Activated CD4-positive, alpha-beta T cell treated with anti-CD3 and anti-CD28 coated beads for 36 hours (primary cell): ENCODE data around the gene NFATC1. TPM values are rescaled to one million over a fixed set of nuclear protein-coding genes. Genes with fewer than 3 reads are reported as not detected.

ENCODE experiments used
- ATAC-seq: fragments of 200-7000 bp; cut with Tn5 transposase; one replicate; pipeline ENCODE4 v1.10.0; 2021; ENCODE audit warnings: mild to moderate bottlenecking, moderate library complexity
- CTCF ChIA-PET: fragments of 350-600 bp; sonication (Branson Sonifier 250); formaldehyde crosslinking; loops from one replicate; lab custom pipeline; 2021; ENCODE audit warnings: antibody characterized with exemption; lab: Charles Lee
- POLR2A ChIA-PET: fragments of 350-600 bp; sonication (Branson Sonifier 250); formaldehyde crosslinking; loops from one replicate; lab custom pipeline; 2021; ENCODE audit warnings: antibody characterized with exemption, inconsistent platforms; lab: Charles Lee
- DNase-seq: peaks from one replicate; pipeline ENCODE4 v3.0.0-alpha.2; 2020
- H3K27ac Mint-ChIP-seq: one replicate; pipeline ENCODE4 v1.8.0; 2021; ENCODE audit warnings: mixed read lengths
- H3K27me3 Mint-ChIP-seq: one replicate; pipeline ENCODE4 v1.8.0; 2021; ENCODE audit warnings: mixed read lengths
- H3K36me3 Mint-ChIP-seq: one replicate; pipeline ENCODE4 v1.8.0; 2021; ENCODE audit warnings: low read depth, mixed read lengths
- H3K4me1 Mint-ChIP-seq: one replicate; pipeline ENCODE4 v1.8.0; 2021; ENCODE audit warnings: mixed read lengths
- H3K4me3 Mint-ChIP-seq: one replicate; pipeline ENCODE4 v1.8.0; 2021; ENCODE audit warnings: mild to moderate bottlenecking, moderate library complexity, mixed read lengths
- H3K9me3 Mint-ChIP-seq: one replicate; pipeline ENCODE4 v1.8.0; 2021; ENCODE audit warnings: low read depth, mixed read lengths
- intact Hi-C, 2 experiments: fragments of 100-400 bp; cut with DNase I in 1 of 2; cut with micrococcal nuclease in 1 of 2; formaldehyde crosslinking; loops; one replicate each; pipeline versions ENCODE4 v1.14.2 to v1.15.1; 2022 to 2024; cut with DNase I, micrococcal nuclease
- total RNA-seq, 2 experiments: library from RNA; stranded (reverse); gene quantifications; one replicate each; pipeline ENCODE4 v1.2.3, GENCODE V29; 2021

The NFATC1 gene
- total RNA-seq, 2 experiments from 2014 or later, result 96.0 to 104 TPM

DNA sequence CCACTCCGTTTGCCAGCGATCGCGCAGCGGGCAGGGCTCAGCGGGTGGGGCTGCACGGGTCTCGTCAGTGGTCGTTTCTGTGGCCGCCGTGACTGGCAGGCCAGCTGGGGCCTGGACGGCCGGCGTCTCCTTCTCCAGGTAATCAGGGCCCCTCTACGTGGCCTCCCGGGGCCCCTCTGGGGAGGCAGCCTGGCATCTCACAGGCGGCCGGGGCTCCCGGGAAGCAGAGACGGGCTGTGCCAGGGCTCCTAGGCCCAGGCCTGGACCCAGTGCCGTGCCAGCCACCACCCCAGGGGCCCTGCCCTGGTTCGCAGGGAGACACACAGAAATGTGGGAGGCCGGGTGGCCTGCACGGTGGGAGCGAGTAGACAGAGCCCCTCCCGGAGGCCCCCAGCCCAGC lies 59.5 kb downstream of the NFATC1 start:
- intact Hi-C loops, result no loop called here
- H3K4me3 Mint-ChIP-seq, result no peak overlapping the region
- DNase-seq (no peak), ATAC-seq (no peak)
- H3K9me3 Mint-ChIP-seq, result no peaks in the 10 kb centered on the region
- no peak overlapping the region for H3K27ac Mint-ChIP-seq
- no peaks in the 10 kb centered on the region for H3K27me3 Mint-ChIP-seq
- ChIA-PET CTCF (interaction anchor here (0.6 to 1.6 kb wide), 2 partner anchors 32 to 74 kb away, joined by 3 to 6 read pairs; no protein-coding TSS in a partner anchor), POLR2A (no interaction called here)
- peaks cover 46% of the 10 kb centered on the region for H3K36me3 Mint-ChIP-seq
- no peaks in the 10 kb centered on the region for H3K4me1 Mint-ChIP-seq

DNA sequence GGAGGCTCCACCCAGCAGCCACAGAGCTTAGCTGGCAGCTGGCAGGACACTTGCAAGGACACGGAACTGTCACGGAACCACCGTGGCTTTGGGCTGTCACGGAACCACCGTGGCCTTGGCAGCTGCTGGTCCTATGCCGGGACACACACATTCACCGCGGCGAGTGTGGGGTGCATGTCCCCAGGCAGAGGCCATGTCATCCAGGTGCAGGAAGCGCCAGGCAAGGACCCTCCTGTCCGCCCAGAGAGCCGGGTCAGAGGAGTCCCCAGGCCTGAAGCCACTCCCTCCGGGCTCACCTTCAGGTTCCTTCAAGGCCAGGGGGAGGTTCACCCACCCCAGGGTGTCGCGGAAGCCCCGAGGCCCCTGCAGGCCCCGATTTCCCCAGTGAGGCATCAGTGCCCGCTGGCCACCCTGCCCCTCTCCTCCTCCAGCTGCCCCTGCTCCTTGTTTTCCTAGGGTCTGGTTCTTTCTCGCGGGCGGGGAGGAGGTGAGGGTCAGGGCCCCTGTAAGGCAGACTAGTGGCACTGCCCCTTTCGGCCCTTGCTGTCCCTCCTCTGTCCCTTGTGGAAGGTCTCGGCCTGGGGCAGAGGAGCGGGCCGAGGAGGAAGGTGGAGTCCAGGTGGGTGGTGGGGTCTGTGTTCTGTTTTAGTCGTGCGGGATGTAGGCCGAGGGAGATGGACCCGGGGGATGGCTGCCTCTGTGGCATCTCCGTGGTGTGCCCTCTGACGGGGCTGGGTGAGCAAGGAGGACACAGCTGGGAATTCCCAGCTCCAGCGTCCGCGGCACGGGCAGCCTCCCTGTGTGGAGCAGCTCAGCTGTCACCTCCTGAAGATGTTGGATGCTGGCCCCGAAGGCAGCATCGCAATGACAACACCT lies 60.6 kb downstream of the NFATC1 start:
- ATAC-seq, result no peak

DNA sequence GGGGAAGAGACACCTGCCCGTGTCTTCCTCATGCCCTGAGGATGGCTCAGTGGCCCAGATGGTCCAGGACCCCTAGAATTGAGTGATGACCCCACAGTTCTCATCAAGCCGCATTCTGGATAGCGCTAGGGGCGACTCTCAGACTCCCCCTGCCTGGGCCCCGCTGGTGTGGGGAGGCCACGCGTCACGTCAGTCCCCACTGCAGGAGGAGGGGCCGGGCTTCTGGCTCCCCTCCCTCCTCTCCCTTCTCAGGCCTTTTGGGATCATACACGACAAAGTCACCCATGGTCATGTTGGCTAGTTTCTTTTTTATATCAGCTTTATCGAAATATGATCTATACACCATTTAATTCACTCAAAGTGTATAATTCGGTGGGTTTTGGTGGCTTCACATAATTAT lies 61.5 kb downstream of the NFATC1 start:
- no peak overlapping the region for H3K27ac Mint-ChIP-seq
- ChIA-PET POLR2A (no interaction called here), CTCF (no interaction called here)
- intact Hi-C loops, result no loop called here
- DNase-seq, result no peak
- H3K36me3 Mint-ChIP-seq, result peaks cover 38% of the 10 kb centered on the region
- H3K4me3 Mint-ChIP-seq, result no peak overlapping the region
- no peak for ATAC-seq
- no peaks in the 10 kb centered on the region for H3K4me1 Mint-ChIP-seq
- H3K9me3 Mint-ChIP-seq, result no peaks in the 10 kb centered on the region
- no peaks in the 10 kb centered on the region for H3K27me3 Mint-ChIP-seq

More for the DNA sequence above, 60.6 kb downstream of the NFATC1 start:
- Mint-ChIP-seq H3K4me1 (no peaks in the 10 kb centered on the region), H3K36me3 (peaks cover 37% of the 10 kb centered on the region), H3K27ac (no peak overlapping the region), H3K9me3 (no peaks in the 10 kb centered on the region), H3K27me3 (no peaks in the 10 kb centered on the region), H3K4me3 (no peak overlapping the region)
- ChIA-PET CTCF (no interaction called here), POLR2A (no interaction called here)
- no peak for DNase-seq
- intact Hi-C loops, result no loop called here

DNA sequence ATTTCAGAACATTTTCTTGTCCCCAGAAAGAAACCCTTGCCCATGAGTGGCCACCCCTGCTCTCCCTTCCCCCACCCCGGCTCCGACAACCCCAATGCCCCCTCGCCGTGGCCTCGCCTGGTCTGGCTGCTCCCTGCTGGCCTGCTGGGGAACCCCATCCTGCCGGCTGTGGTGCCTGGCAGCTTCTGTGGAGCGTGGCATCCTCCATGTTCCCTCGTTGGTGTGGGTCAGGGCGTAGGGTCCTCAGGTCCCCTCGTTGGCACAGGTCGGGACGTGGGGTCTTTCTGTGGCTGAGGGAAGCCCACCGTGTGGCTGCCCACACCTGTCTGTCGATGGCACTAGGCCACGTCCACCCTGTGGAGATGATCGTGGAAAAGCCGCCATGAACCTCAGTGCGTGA lies 61.9 kb downstream of the NFATC1 start:
- H3K4me3 Mint-ChIP-seq, result no peak overlapping the region
- intact Hi-C loops, result no loop called here

DNA sequence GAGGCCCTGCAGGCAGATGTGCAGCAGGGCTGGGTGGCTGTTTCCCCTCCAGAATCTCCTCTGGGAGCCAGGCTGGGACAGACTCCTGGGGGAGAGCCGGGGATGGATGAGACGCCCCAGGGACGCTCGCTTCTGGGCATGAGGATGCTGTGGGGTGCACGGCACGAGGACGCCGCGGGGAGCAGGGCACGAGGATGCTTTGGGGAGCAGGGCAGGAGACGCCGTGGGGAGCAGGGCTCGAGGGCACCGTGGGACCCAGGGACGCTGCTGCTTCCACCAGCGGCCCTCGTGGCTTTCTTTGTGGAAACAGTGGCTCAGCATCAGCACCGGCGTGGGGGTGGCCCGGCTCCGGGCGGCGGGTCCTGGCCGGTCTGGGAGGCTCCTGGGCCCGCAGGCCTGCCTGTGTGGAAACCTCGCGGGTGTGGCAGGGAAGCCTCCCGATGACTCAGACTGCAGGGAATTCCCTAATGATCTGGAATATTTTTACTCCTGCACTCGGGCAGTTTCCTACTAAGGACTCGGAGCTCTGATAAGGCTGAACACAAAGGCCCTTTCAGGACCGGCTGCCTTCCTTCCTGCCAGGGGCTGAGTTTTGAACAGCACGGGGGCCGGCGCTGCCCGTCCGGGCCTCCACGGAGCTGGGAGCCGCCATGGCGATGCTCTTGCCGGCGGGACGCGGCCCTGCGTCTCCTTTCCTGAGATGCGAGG lies 62.6 kb downstream of the NFATC1 start:
- H3K9me3 Mint-ChIP-seq, result no peaks in the 10 kb centered on the region
- H3K36me3 Mint-ChIP-seq, result peaks cover 33% of the 10 kb centered on the region
- no peaks in the 10 kb centered on the region for H3K4me1 Mint-ChIP-seq
- H3K27ac Mint-ChIP-seq, result no peak overlapping the region
- DNase-seq (no peak), ATAC-seq (no peak)
- intact Hi-C loops, result no loop called here
- CTCF ChIA-PET, result no interaction called here
- no peak overlapping the region for H3K4me3 Mint-ChIP-seq
- POLR2A ChIA-PET, result no interaction called here
- no peaks in the 10 kb centered on the region for H3K27me3 Mint-ChIP-seq

More for the DNA sequence above, 61.9 kb downstream of the NFATC1 start:
- ATAC-seq, result no peak
- Mint-ChIP-seq H3K27me3 (no peaks in the 10 kb centered on the region), H3K9me3 (no peaks in the 10 kb centered on the region), H3K36me3 (peaks cover 36% of the 10 kb centered on the region), H3K4me1 (no peaks in the 10 kb centered on the region), H3K27ac (no peak overlapping the region)
- DNase-seq, result no peak
- CTCF ChIA-PET, result no interaction called here
- POLR2A ChIA-PET, result no interaction called here

DNA sequence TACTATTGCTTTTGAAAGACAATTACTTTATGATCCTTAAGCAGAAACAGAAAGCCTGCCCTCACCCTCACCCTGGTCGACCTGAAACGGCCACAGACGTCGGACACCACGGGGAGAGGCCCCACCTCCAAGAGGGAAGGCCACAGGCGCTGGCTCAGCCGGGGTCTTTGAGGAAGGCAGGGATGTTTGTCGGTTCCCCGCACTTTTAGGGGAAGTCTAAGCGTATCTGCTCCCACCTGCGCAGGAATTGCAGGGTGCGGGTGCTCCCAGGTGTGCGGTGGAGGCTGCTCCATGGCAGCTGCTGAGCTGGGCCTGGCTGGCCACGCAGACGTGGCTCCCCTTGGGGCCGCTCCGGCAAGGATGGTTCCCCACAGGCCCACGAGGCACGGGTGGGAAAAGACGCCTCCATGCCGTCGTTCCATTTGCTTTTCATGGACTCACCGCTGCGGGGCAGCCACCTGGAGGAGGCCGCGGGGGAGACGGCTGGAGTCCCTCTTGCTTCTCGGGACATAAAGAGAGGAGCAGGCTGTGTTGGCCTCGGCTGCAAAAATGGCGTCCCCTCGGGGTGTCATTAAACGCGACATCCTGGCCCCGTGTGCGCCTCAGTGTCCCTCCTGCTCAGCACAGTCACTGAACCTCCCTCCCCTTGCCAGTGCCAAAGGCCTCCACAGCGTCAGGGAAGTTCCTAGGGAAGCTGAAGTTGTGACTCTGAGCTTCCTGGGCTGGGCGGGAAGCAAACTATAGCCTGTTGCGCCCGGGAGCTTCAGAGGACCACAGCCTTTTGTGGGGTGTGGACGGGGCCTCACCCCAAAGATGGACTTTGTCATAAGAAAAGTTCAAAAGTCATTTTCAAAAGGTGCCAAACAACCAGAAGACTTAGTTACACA lies 63.4 kb downstream of the NFATC1 start:
- ChIA-PET CTCF (no interaction called here), POLR2A (no interaction called here)
- ATAC-seq, result no peak
- DNase-seq, result no peak
- H3K4me1 Mint-ChIP-seq, result no peaks in the 10 kb centered on the region
- H3K4me3 Mint-ChIP-seq, result no peak overlapping the region
- H3K27me3 Mint-ChIP-seq, result no peaks in the 10 kb centered on the region
- peak overlapping the region; percentile 26 for H3K27ac Mint-ChIP-seq
- H3K36me3 Mint-ChIP-seq, result peaks cover 27% of the 10 kb centered on the region
- no peaks in the 10 kb centered on the region for H3K9me3 Mint-ChIP-seq
- intact Hi-C loops, result no loop called here

DNA sequence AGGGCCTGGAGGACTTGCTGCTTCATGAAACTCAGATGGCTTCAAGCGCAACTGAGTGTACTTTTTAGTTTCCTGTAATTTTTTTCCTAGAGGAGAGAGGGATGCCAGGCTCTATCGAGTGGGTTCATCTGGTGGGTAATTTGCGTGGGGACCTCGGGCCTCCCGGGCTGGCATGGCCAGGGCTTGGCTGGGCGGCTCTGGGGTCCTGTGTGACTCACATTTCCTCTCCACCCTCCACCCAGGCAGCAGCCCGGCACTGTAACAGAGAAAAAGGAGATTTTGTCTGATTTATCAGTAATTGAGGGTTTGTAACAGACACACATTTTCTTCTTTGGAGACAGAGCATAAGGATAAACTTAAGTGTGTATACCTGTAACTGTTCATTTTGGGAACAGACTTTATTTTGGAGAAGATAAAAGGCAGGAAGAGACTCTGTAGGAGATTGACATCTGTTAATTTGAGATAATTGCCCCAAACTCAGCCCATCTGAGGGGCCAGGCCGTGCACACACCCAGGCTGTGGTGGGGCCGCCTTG lies 64.3 kb downstream of the NFATC1 start:
- Mint-ChIP-seq H3K4me1 (peaks cover 1% of the 10 kb centered on the region), H3K27me3 (no peaks in the 10 kb centered on the region), H3K27ac (peak overlapping the region; percentile 26), H3K9me3 (no peaks in the 10 kb centered on the region), H3K36me3 (peaks cover 26% of the 10 kb centered on the region), H3K4me3 (no peak overlapping the region)
- ChIA-PET POLR2A (no interaction called here), CTCF (no interaction called here)
- ATAC-seq (no peak), DNase-seq (no peak)
- intact Hi-C loops, result no loop called here

DNA sequence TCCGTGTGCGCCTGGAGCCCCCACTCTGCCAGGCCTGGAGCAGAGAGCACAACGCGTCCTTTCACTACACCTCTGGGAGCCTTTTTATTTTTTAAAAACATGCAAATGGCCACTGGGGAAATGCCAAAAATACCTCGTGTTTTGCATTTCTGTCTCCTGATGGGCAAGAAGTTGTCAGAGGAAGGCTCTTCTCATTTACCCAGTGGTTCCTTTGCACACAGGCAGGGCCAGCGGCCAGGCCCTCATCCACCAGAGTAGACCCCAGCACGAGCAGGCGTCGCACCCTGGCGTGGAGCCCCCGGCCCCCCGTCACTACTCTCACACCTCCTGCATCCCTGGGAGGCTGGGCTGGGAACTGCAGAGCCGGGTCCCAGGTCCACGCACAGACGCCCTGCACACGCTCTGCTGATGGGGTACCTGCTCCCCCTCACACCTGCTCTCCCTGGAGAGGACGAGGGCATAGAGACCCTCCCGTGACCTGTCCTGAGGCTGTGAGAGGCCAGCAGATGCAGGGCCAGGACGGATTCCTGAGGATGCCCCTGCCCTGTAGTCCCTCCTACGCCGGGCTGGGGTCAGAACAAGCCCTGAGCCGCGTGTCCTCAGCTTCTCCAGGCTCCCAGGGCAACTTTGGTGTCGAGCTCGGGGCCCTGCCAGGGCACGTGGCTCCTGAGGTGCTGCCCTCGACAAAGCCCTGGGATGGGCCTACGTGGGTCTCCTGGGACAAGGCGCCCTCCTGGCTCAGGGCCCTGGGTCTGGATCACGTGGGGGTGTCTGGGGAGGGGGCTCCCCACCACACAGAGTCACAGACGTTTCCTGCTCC lies 65.0 kb downstream of the NFATC1 start:
- DNase-seq, result no peak
- Mint-ChIP-seq H3K27me3 (no peaks in the 10 kb centered on the region), H3K4me1 (peaks cover 2% of the 10 kb centered on the region), H3K9me3 (no peaks in the 10 kb centered on the region), H3K36me3 (peaks cover 30% of the 10 kb centered on the region), H3K27ac (peak overlapping the region; percentile 26), H3K4me3 (no peak overlapping the region)
- POLR2A ChIA-PET, result no interaction called here
- intact Hi-C loops, result no loop called here
- CTCF ChIA-PET, result no interaction called here
- no peak for ATAC-seq

DNA sequence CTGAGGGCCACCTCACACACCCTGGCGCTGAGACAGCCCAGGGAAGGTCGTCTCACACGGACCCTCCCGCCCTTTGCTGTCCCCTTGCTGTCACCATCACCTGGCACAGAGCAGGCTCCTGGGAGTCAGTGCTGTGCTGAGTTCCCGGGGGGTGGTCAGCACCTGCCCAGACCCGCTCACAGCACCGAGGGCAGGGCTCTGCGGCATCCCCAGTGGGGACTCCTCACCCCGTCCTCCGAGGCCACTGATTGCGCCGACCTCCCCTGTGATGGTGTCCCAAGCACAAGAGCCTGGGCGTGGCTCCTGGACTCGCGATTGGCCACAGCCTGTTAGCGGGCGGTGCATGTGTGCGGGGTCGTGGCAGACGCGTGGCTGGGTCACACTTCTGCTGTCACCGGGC lies 65.9 kb downstream of the NFATC1 start:
- CTCF ChIA-PET, result no interaction called here
- ATAC-seq (no peak), DNase-seq (no peak)
- intact Hi-C loops, result no loop called here
- peaks cover 2% of the 10 kb centered on the region for H3K4me1 Mint-ChIP-seq
- no peak overlapping the region for H3K27ac Mint-ChIP-seq
- POLR2A ChIA-PET, result no interaction called here
- no peaks in the 10 kb centered on the region for H3K27me3 Mint-ChIP-seq
- no peaks in the 10 kb centered on the region for H3K9me3 Mint-ChIP-seq
- H3K36me3 Mint-ChIP-seq, result peaks cover 36% of the 10 kb centered on the region
- no peak overlapping the region for H3K4me3 Mint-ChIP-seq

DNA sequence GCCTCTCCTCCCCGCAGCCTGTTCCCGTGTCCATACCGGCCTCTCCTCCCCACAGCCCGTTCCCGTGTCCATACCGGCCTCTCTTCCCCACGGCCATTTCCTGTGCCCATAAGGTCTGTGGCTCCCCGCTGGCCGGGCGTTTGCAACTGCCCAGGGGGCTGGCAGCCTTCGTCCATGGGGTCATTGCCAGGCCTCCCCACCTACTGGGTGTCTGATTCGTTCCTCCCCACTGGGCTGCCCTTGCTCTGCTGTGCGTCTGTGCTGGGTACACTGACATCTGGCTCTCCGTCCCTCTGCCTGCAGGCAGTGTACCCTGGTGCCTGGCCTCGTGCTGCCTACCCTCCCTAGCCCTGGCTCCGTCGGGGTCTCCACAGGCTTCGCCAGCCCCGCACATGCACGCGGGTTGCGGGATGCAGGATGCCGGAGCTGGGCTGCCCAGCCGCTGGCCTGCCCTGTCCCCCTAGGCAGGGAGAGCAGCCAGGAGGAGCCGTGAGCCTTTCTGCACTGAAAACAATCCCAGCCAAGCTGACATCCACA lies 67.8 kb downstream of the NFATC1 start:
- no peaks in the 10 kb centered on the region for H3K9me3 Mint-ChIP-seq
- POLR2A ChIA-PET, result interaction anchor here (0.6 kb wide), 1 partner anchor 138 kb away, joined by 4 read pairs; no protein-coding TSS in a partner anchor
- DNase-seq (no peak), ATAC-seq (no peak)
- intact Hi-C loops, result no loop called here
- peaks cover 2% of the 10 kb centered on the region for H3K4me1 Mint-ChIP-seq
- H3K36me3 Mint-ChIP-seq, result peaks cover 49% of the 10 kb centered on the region
- H3K27ac Mint-ChIP-seq, result no peak overlapping the region
- CTCF ChIA-PET, result interaction anchor here (0.9 to 1.1 kb wide), 2 partner anchors 14 to 84 kb away, joined by 3 read pairs; no protein-coding TSS in a partner anchor
- no peak overlapping the region for H3K4me3 Mint-ChIP-seq
- no peaks in the 10 kb centered on the region for H3K27me3 Mint-ChIP-seq
